Lower lobe of right lung (tissue), 2 donors: Measurements from ENCODE around the gene FTL. TPM values are rescaled to one million over a fixed set of nuclear protein-coding genes. Genes with fewer than 3 reads are reported as not detected.

Experiments used
- ATAC-seq, 2 donors: fragments of 200-7000 bp; cut with Tn5 transposase; one replicate each; pipeline ENCODE4 v1.9.1; 2020 to 2022; ENCODE audit warnings: mild to moderate bottlenecking in 2 of 2, moderate library complexity in 2 of 2
- DNase-seq: peaks from one replicate; pipeline ENCODE4 v3.0.0-alpha.2; 2020
- H3K27ac ChIP-seq: fragments of 200-600 bp; one replicate; pipeline ENCODE4 v1.8.0; 2022
- H3K27me3 ChIP-seq: fragments of 200-600 bp; one replicate; pipeline ENCODE4 v1.8.0; 2022; ENCODE audit warnings: low read depth
- H3K36me3 ChIP-seq: fragments of 200-600 bp; one replicate; pipeline ENCODE4 v1.8.0; 2022; ENCODE audit warnings: mild to moderate bottlenecking
- H3K4me1 ChIP-seq: fragments of 200-600 bp; one replicate; pipeline ENCODE4 v1.8.0; 2022
- H3K4me3 ChIP-seq: fragments of 200-600 bp; one replicate; pipeline ENCODE4 v1.8.0; 2022; ENCODE audit warnings: mild to moderate bottlenecking
- H3K9me3 ChIP-seq: fragments of 200-600 bp; one replicate; pipeline ENCODE4 v1.8.0; 2022
- CTCF ChIP-seq: fragments of 200-600 bp; IDR thresholded peaks from one replicate; pipeline ENCODE4 v1.8.0; 2022; ENCODE audit warnings: antibody characterized with exemption, mild to moderate bottlenecking
- intact Hi-C: fragments of 100-400 bp; cut with DNase I; formaldehyde crosslinking; loops from one replicate; pipeline ENCODE4 v1.11.0; 2022
- total RNA-seq: library from RNA; stranded (reverse); fragmentation: NEBNext Ultra II Directional; extraction: Animal tissue kit (Norgen Biotek cat#: 25700); gene quantifications from one replicate; pipeline ENCODE4 v1.2.1, GENCODE V29; 2021
- donor health status: DM: no; HTN: yes; CAD: no; lungs with severe emphysema.

FTL gene
- total RNA-seq, 1 donor from 2014 or later: 9,799 TPM

- peaks cover 55% of the 10 kb centered on the region for H3K4me1 ChIP-seq
- peak; percentile 93 for DNase-seq
- H3K27ac ChIP-seq: peak overlapping the region; percentile 93
- H3K4me3 ChIP-seq: peak overlapping the region; percentile 96
- no peaks in the 10 kb centered on the region for H3K27me3 ChIP-seq
- H3K36me3 ChIP-seq: peaks cover 51% of the 10 kb centered on the region
- no peak for TF ChIP-seq CTCF
- intact Hi-C loops: no loop called here
- no peaks in the 10 kb centered on the region for H3K9me3 ChIP-seq
- peak; percentile 66 to 77 for ATAC-seq
These were observed 864 bp downstream of the FTL start for GRCh38 chr19:48965806-48966540.

GRCh38 chr19:48966541-48967345 is 1.6 kb downstream of the FTL start:
- no peak for ATAC-seq
- TF ChIP-seq CTCF: no peak
- DNase-seq: no peak

GRCh38 chr19:48967346-48968178 is 2.5 kb downstream of the FTL start:
- peak; percentile 77 for DNase-seq
- H3K27me3 ChIP-seq: no peaks in the 10 kb centered on the region
- TF ChIP-seq CTCF: no peak
- peaks cover 47% of the 10 kb centered on the region for H3K4me1 ChIP-seq
- no peaks in the 10 kb centered on the region for H3K9me3 ChIP-seq
- intact Hi-C loops: no loop called here
- peak overlapping the region; percentile 93 for H3K27ac ChIP-seq
- peaks cover 63% of the 10 kb centered on the region for H3K36me3 ChIP-seq
- peak in 1 of 2 donors; percentile 5 for ATAC-seq
- H3K4me3 ChIP-seq: peak overlapping the region; percentile 96

More at GRCh38 chr19:48966541-48967345, 1.6 kb downstream of the FTL start:
- H3K27me3 ChIP-seq: no peaks in the 10 kb centered on the region
- no peaks in the 10 kb centered on the region for H3K9me3 ChIP-seq
- H3K4me1 ChIP-seq: peaks cover 55% of the 10 kb centered on the region
- H3K4me3 ChIP-seq: peak overlapping the region; percentile 96
- peak overlapping the region; percentile 93 for H3K27ac ChIP-seq
- intact Hi-C loops: no loop called here
- H3K36me3 ChIP-seq: peaks cover 55% of the 10 kb centered on the region

- DNase-seq (no peak), ATAC-seq (no peak)
- Histone ChIP-seq H3K27me3 (no peaks in the 10 kb centered on the region), H3K4me1 (peaks cover 47% of the 10 kb centered on the region), H3K27ac (peak overlapping the region; percentile 25), H3K4me3 (no peak overlapping the region), H3K9me3 (no peaks in the 10 kb centered on the region), H3K36me3 (peaks cover 70% of the 10 kb centered on the region)
- intact Hi-C loops: no loop called here
- no peak for TF ChIP-seq CTCF
These were observed 3.1 kb downstream of the FTL start for GRCh38 chr19:48968179-48968661.

- peak overlapping the region; percentile 25 for H3K27ac ChIP-seq
- H3K27me3 ChIP-seq: no peaks in the 10 kb centered on the region
- no peak for ATAC-seq
- peaks cover 41% of the 10 kb centered on the region for H3K4me1 ChIP-seq
- H3K4me3 ChIP-seq: no peak overlapping the region
- TF ChIP-seq CTCF: no peak
- no peak for DNase-seq
- H3K9me3 ChIP-seq: no peaks in the 10 kb centered on the region
- peaks cover 76% of the 10 kb centered on the region for H3K36me3 ChIP-seq
- intact Hi-C loops: no loop called here
These were observed 3.7 kb downstream of the FTL start for GRCh38 chr19:48968813-48969218.
